GM10266 (cell line): ENCODE data around the gene CDK5RAP3.

Experiments
- DNase-seq: peaks from one replicate; pipeline ENCODE4 v3.0.0; 2012; ENCODE audit errors: extremely low spot score
- TF ChIP-seq, protein P1 (sequence below): IDR thresholded peaks from 2 replicates; pipeline ENCODE4 v1.5.1; 2012; ENCODE audit warnings: mild to moderate bottlenecking, low read depth; ENCODE audit not compliant: control insufficient read depth, insufficient read depth; ENCODE audit errors: missing control alignments

Gene CDK5RAP3

DNA sequence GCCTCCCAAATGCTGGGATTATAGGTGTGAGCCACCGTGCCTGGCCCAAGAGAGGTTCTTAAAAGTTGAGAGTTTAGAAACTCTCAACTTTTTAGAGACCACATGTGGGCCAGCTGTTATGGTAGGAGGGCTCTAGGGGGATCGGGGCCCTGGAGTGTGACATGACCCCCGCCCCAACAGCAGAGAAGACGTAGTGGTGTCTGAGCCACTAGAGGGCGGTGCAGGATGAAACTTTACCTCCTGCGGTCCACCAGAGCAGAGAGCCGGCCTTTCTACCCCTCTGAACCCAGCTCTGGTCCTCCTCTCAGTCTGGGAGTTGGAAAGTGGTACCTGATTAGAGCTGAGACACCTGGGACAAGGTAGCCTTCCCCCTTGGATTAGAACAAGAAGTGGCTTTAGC is 7.4 kb downstream of the CDK5RAP3 start:
- TF ChIP-seq, protein P1, sequence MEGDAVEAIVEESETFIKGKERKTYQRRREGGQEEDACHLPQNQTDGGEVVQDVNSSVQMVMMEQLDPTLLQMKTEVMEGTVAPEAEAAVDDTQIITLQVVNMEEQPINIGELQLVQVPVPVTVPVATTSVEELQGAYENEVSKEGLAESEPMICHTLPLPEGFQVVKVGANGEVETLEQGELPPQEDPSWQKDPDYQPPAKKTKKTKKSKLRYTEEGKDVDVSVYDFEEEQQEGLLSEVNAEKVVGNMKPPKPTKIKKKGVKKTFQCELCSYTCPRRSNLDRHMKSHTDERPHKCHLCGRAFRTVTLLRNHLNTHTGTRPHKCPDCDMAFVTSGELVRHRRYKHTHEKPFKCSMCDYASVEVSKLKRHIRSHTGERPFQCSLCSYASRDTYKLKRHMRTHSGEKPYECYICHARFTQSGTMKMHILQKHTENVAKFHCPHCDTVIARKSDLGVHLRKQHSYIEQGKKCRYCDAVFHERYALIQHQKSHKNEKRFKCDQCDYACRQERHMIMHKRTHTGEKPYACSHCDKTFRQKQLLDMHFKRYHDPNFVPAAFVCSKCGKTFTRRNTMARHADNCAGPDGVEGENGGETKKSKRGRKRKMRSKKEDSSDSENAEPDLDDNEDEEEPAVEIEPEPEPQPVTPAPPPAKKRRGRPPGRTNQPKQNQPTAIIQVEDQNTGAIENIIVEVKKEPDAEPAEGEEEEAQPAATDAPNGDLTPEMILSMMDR, result peak; percentile 77
- DNase-seq, result peak; percentile 77

DNA sequence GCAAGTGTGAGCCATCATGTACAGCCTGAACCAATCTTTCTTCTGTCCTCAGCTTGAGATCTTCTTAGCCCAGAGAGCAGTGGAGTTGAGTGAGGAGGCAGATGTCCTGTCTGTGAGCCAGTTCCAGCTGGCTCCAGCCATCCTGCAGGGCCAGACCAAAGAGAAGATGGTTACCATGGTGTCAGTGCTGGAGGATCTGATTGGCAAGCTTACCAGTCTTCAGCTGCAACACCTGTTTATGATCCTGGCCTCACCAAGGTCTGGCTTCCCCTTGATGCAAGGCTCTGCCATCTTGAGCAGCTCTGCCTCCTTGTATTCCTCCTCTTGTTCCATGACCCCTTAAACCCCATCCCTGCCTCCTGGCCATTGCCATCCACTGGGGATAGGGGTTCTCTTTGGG is 9.6 kb downstream of the CDK5RAP3 start:
- DNase-seq, result no peak
- TF ChIP-seq, protein P1, result no peak

DNA sequence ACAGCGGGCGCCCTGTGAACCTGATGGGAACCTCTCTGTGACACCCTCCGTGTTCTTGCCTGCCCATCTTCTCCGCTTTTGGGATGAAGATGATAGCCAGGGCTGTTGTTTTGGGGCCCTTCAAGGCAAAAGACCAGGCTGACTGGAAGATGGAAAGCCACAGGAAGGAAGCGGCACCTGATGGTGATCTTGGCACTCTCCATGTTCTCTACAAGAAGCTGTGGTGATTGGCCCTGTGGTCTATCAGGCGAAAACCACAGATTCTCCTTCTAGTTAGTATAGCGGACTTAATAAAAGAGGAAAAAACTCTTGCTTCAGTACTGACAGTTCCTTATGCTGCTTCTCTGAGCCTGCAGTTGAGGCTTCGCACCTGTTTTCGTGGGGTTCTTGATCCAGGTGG is 10.5 kb downstream of the CDK5RAP3 start:
- TF ChIP-seq, protein P1, result no peak
- DNase-seq, result no peak

DNA sequence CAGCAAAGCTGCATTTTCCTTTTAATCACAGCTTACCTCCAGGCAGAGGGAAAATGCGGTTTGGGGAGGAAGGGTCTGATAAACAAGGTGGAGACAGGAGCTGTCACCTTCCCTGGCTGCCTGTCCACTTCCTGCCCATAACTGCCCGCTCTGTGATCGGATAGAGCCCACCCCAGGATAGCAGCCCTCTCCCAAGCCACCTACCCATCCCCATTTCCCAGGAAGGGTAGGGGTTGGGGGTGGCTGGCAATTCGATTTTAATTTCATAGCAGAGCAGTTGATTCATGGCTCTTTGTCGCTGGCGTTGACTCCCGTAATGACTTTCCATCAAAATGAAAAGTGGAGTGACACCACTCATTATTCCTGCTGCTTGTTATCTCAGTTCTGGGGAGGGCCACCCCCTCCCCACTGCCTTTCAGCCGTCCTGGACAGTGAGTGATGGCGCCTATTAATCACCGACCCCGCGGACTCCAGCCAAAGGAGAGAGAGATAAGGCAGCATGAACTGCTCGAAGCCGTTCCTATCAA is 11.2 kb downstream of the CDK5RAP3 start:
- TF ChIP-seq, protein P1, result no peak
- DNase-seq, result no peak

DNA sequence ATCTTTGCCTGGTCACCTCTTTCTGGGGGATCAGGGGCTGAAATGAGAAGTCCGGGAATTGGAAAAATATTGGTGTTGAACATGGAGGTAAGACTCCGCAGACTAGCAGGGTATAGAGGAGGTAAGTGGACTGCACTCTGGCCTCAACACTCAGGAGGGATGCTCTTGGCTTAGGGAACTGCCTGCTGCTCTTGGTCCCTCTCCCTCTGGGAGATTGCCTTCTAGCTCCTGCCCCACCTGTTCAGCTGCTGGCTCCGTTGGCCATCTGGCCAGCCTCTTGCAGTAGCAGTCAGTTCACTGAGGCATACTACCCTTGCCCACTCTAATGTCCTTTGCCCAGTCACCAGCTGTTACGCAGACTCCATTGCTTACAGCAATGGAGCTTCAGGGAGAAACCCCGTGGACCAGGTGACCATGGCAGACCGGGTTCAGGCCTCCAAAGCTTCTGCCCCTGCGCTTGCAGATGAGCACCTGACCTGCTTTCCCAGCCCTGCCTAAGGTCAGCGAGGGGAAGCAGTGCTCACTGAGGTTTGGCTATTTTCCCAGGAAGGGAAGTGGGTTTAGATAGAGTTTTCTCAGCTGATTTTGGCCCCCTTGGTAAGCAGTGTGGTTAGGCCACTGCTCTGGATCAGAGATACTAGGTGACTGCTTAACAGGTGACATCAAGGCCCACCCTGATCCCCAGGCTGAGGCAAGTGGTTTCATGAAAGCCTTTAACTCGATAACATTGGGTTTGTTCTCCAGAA is 11.9 kb downstream of the CDK5RAP3 start:
- TF ChIP-seq, protein P1, result no peak
- no peak for DNase-seq

DNA sequence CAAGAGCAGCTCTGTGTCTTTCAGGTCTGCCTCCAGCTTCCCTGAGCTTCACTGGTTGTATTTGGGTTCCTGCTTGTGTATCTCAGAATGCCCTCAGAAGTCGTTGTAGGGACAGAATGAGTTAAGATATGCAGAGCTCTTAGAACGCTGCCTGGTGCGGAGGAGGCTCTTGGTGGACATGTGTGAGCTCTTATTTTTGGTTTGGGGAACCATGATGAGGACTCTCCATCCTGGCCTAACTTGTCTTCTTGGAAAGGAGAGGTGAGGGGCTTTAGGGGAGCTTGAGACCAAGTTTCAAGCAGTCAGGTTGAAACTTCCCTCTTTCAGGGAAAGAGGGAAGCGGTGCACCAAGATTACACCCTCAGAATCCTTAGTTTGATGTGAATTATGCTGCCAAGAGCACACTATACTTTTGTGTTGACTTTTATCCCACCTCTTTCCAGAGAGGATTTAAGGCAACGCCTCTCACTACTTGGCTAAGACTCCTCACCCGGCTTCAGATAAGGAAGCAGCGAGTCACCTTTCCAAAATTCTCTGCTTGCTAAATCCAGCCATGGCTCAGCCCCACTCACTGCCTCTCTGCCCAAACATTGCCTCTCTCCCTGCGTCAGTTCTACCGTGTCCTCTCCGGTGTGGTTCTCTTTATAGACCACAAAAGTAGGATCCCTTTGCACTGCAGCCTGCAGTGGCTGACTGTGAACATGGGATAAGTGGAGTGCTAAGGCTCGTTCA is 12.7 kb downstream of the CDK5RAP3 start:
- no peak for DNase-seq
- TF ChIP-seq, protein P1, result no peak

DNA sequence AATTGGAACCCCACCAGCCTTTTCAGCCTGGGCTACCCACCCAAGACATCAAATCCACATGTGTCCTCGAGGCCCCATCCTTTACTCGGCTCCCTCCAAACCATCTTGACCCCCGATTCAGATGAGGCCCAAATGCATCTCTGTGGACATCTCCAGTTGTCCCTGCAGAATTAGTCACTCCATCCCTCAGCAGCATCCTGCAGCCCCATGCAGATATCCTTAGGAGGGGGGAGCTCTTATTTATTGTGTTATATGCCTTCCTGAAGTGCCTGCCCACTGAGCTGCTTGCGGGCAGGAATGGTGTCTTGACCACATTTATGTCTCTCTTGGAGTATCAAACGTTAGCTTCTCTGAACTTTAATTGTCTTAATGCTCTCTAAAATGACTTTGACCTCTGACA is 15.6 kb downstream of the CDK5RAP3 start:
- TF ChIP-seq, protein P1, result no peak
- no peak for DNase-seq
